NCI-H1092 treated with DMSO at 0.1 percent for 48 hours (cell line): Measurements from ENCODE around the gene CIAO1.
"Not testable (repeated sequence)": the region's sequence is repeated elsewhere in the genome, so short reads cannot be mapped to it uniquely, and the experiment has no call there.

ENCODE experiments used
- DNase-seq: peaks from one replicate; lab custom pipeline; 2025; lab: John Stamatoyannopoulos, UW

Gene CIAO1

GRCh38 chr2:96250188-96250587 lies 15.8 kb upstream of the CIAO1 start:
- no peak for DNase-seq

- DNase-seq, result no peak
Observed at GRCh38 chr2:96251721-96252292, 14.2 kb upstream of the CIAO1 start.

- no peak for DNase-seq
Observed at GRCh38 chr2:96252526-96252925, 13.5 kb upstream of the CIAO1 start.

GRCh38 chr2:96253006-96253405 lies 13.0 kb upstream of the CIAO1 start:
- no peak for DNase-seq

GRCh38 chr2:96254571-96254970 lies 11.5 kb upstream of the CIAO1 start:
- no peak for DNase-seq

- DNase-seq, result no peak
Observed at GRCh38 chr2:96256611-96257113, 9.4 kb upstream of the CIAO1 start.

- not testable (repeated sequence) for DNase-seq
Observed at GRCh38 chr2:96257744-96258143, 8.3 kb upstream of the CIAO1 start.

- no peak for DNase-seq
Observed at GRCh38 chr2:96258166-96259022, 7.6 kb upstream of the CIAO1 start.

- no peak for DNase-seq
Observed at GRCh38 chr2:96259497-96259921, 6.5 kb upstream of the CIAO1 start.

GRCh38 chr2:96260387-96261260 lies 5.4 kb upstream of the CIAO1 start:
- peak; percentile 22 for DNase-seq

- DNase-seq, result no peak
Observed at GRCh38 chr2:96261328-96262003, 4.6 kb upstream of the CIAO1 start.

- no peak for DNase-seq
Observed at GRCh38 chr2:96262306-96262705, 3.7 kb upstream of the CIAO1 start.

GRCh38 chr2:96264086-96264485 lies 1.9 kb upstream of the CIAO1 start:
- no peak for DNase-seq

- DNase-seq, result no peak
Observed at GRCh38 chr2:96264656-96265348, 1.2 kb upstream of the CIAO1 start.

- DNase-seq, result no peak
Observed at GRCh38 chr2:96265349-96265839, 631 bp upstream of the CIAO1 start.

GRCh38 chr2:96267159-96267971 lies 1.3 kb downstream of the CIAO1 start:
- no peak for DNase-seq

- DNase-seq, result no peak
Observed at GRCh38 chr2:96271995-96272394, 6.0 kb downstream of the CIAO1 start.

GRCh38 chr2:96273763-96274162 lies 7.7 kb downstream of the CIAO1 start:
- DNase-seq, result no peak

GRCh38 chr2:96274355-96275056 lies 8.5 kb downstream of the CIAO1 start:
- no peak for DNase-seq
